ENCODE data around the gene SIRT4.
"Not testable (repeated sequence)": the region's sequence is repeated elsewhere in the genome, so short reads cannot be mapped to it uniquely, and the experiment has no call there.

Gene SIRT4, protein sequence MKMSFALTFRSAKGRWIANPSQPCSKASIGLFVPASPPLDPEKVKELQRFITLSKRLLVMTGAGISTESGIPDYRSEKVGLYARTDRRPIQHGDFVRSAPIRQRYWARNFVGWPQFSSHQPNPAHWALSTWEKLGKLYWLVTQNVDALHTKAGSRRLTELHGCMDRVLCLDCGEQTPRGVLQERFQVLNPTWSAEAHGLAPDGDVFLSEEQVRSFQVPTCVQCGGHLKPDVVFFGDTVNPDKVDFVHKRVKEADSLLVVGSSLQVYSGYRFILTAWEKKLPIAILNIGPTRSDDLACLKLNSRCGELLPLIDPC

GRCh38 chr12:120301962-120302815 lies at the start of gene SIRT4:
Gene SIRT4, plus strand, starts transcription at chr12:120302321. Its CDS starts 1,241 bp downstream, at chr12:120303562.
- peak; percentile 93 for DNase-seq

DNA sequence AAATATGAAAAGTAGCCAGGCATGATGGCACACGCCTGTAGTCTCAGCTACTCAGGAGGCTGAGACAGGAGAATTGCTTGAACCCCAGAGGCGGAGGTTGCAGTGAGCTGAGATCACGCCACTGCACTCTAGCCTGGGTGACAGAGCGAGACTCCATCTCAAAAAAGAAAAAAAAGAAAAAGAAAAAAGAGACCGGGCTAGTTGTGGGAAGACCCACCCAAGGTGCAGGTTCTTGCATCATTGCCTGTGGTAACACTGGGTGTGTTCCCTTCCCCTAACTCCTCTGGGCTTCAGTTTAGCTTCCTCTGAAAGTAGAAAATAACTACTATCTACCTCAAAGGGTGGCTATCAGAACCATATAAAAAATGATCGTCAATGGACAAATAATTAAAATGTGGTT lies 48.8 kb upstream of the SIRT4 start:
- not testable (repeated sequence) for DNase-seq

DNA sequence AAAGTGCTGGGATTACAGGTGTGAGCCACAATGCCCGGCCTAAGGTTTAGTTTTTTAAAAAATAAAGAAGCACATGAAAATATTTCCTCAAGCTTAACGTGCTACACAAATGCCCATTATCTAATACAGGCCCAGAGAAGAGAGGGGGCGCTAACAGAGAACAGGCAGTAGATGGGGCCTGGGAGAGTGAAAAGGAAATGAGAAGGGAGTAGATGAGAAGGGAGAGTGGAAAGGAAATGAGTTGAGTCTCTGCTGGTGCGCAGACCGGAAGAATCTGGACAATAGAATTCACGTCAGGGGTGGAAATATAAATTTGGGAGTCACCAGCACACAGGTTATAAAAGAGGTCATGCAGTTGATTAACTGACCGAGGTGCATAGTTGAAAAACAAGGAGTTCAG lies 47.3 kb upstream of the SIRT4 start:
- DNase-seq = no peak

GRCh38 chr12:120257041-120257821 lies 44.9 kb upstream of the SIRT4 start:
- no peak for DNase-seq

DNA sequence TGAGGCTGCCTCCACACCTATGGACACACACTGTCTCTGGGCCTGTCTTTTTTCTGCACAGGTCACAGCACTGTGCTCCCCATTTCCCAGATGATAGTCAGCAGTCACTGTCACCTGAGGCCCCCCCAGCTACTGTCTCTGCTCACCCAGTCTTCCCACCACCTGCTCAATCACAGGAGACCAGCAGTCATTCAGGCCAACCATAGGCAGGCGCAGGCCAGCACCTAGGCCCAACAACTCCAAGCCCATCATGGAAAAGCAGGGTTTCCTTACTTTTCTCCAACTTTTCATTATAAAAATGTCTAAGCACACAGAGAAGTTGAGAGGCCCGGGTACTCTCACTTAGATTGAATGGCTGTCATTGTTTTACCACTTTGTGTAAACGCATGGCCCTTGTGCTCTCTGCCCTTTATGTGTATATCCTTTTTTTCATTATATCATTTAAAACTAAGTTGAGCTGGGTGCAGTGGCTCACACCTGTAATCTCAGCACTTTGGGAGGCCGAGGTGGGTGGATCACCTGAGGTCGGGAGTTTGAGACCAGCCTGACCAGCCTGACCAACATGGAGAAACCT lies 43.7 kb upstream of the SIRT4 start:
- no peak for DNase-seq

- no peak for DNase-seq
Measured at GRCh38 chr12:120259418-120260202, 42.5 kb upstream of the SIRT4 start.

DNA sequence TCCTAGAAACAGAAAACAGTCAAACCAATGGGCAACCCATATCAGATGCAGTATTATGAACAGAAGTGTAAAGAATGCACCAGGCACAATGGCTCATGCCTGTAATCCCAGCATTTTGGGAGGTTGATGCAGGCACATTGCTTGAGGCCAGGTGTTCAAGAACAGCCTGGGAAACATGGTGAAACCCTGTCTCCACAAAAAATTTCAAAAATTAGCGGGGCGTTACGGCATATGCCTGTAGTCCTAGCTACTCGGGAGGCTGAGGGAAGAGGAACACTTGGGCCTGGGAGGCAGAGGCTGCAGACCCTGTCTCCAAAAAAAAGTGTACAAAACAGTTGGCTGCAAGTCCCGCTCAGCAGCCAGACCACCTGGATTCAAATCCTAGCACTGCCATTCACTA lies 41.5 kb upstream of the SIRT4 start:
- no peak for DNase-seq

- DNase-seq = peak; percentile 21
Measured at GRCh38 chr12:120261951-120262851, 39.9 kb upstream of the SIRT4 start.

- no peak for DNase-seq
Measured at GRCh38 chr12:120262852-120263747, 39.0 kb upstream of the SIRT4 start.

GRCh38 chr12:120263748-120264085 lies 38.4 kb upstream of the SIRT4 start:
- no peak for DNase-seq

GRCh38 chr12:120264086-120264903 lies 37.8 kb upstream of the SIRT4 start:
- DNase-seq = no peak

GRCh38 chr12:120264904-120265472 lies 37.1 kb upstream of the SIRT4 start:
- DNase-seq = no peak

DNA sequence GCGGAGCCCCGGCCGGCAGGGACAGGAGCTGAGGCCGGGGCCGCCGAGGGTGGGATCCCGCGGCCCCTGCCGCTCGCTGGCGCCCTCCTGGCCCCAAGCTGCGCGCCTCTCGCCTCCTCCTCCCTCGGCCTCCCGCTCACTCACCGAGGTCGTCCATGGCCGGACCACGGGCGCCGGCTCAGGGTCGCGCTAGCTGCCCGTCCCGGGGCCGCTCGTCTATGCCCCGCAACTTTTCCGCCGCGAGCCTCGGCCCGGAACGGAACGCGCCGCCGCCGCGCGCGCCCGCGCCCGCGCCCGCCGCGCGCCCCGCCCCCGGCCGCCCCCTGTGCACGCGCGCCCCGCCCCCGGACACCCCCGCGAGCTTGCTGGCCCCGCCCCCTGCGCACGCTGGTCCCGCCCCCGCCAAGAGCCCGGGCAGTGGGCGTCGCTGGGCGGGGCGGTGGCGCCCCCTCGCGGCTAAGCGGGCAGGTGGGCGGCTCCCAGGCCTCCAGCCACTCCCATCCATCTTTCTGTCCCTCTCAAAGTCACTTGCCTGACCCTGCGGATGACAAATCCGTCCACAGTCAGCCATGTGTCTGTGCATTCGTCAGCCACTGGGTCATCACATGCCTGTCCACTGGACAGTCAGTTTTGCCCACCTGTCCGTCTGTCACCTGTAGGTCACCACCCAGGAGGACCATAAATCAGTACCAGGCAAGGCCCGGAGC lies 36.5 kb upstream of the SIRT4 start, which contains the start of gene PXN:
PXN (minus strand) TSS at position 258 of the 707 bp plus-strand sequence; CDS start at position 157, 101 bp downstream.
- peak; percentile 88 for DNase-seq

DNA sequence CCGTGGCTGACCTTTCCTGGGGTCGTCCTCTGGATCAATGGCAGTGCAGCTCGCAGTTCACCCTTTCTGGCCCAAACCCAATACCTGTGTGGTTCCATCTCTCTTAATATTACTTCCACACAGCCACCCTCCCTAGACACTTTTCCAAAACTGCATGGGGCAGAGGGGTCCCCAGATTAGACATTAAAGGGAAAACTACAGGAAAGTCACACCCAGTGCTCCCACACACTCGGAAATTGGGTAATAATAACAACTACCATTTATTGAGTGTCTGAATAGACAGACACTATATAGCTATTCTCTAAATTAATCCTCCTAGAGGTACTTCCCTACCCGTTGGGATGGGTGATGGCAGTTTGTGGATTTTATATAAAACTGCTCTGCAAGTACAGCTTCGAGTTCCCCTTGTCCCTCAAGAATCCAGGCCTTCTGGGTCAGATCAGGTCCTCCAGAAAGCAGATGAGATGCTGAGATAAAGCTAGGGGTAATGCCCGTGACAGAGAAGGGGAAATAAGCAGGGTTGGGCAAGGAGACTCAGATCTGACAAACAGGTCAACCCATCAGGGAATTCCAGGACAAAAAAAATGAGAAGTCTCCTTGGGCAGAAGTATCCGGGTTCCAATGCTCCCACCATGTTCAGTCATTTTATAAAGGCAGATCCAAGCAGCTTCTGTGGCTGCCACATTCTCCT lies 35.8 kb upstream of the SIRT4 start:
- DNase-seq = no peak

GRCh38 chr12:120267736-120268135 lies 34.4 kb upstream of the SIRT4 start:
- DNase-seq = no peak

DNA sequence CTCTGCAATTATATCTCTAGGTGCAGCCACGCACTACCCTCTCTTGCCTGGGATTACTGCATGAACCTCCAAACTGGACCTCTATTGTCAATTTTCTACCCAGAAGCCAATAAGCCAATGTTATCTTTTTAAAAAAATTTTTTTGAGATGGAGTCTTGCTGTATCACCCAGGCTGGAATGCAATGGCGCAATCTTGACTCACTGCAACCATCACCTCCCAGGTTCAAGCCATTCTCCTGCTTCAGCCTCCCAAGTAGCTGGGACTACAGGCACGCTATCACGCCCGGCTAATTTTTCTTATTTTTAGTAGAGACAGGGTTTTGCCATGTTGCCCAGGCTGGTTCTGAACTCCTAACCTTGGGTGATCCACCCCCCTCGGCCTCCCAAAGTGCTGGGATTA lies 25.4 kb upstream of the SIRT4 start:
- DNase-seq = no peak
